GM19025 (cell line): ENCODE measurements around the gene LPP.

Experiments
- ATAC-seq: cut with Tn5 transposase; IDR thresholded peaks from one replicate; pipeline ENCODE4 v1.9.1; 2021; ENCODE audit warnings: mild to moderate bottlenecking, low read depth, moderate library complexity; ENCODE audit not compliant: unreplicated experiment

The LPP gene

DNA sequence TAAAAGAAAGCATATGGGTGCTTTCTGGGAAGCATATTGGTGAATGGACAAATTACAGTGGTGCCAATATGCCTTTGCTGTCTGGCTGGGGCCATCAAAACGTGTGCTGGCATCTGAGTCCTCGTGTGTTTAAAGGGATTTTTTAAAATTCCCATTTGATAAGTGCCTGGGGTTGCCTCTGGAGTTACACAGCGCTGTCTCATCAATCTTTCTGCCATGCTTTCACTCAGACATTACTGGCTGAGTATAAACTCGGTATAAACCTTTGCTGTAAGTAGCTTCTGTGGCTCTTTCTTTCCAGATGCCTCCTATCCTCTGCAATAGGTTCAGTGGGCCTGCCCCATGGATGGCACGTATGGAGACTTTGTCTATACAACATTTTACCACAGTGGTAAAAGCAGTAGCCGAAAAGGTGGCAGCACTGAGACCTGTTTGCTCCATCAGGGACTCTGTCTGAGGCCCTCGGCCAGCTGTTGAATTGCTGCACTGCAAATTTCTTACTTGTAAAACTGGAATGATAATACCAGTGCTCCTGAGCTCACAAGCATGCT, 195.5 kb downstream of the LPP start:
- ATAC-seq = no peak

GRCh38 chr3:188349933-188350332, 196.0 kb downstream of the LPP start:
- ATAC-seq = no peak

DNA sequence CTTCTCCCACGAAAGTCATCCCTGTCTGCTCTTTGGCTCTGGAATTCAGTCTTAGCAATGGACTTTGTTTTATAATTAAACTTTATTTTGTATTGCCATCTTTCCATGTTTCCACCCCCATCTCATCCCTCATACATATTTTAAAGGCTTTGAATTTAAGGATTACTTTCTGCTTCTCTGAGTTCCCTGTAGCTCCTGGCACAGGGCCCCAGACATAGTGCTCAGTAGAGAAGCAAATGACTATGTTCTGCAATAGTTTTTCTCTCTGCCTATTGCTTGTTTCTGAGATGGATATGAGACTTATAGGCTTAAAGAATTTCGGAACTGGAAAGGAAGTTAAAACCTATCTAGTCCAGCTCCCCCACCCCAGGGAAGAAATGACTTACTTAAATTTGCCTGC, 197.0 kb downstream of the LPP start:
- ATAC-seq = no peak

GRCh38 chr3:188351648-188352047, 197.7 kb downstream of the LPP start:
- ATAC-seq = no peak

GRCh38 chr3:188352196-188352927, 198.4 kb downstream of the LPP start:
- no peak for ATAC-seq

- ATAC-seq = no peak
Measured at GRCh38 chr3:188353426-188353825, 199.5 kb downstream of the LPP start.

- ATAC-seq = no peak
Measured at GRCh38 chr3:188358787-188359493, 205.0 kb downstream of the LPP start.

DNA sequence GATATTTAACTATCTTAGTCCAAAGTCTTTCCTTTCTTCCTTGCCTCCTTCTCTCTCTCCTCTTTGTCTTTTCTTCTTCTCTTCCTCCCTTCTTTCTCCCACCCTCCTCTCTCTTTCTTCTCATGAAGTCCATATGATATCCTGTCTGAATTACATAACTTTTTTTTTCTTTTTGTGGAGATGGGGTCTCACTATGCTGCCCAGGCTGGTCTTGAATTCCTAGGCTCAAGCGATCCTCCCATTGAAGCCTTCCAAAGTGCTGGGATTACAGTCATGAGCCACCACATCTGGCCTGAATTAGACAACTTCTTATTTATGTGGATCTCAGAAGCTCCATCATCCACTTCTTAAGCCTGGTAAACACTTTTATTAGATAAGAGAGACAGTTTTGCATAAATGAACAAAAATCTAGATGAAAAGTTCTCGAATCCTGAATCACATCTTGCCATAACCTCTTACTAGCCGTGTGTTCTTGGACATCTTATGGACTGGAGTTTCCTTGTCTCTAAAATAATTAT, 206.5 kb downstream of the LPP start:
- no peak for ATAC-seq

DNA sequence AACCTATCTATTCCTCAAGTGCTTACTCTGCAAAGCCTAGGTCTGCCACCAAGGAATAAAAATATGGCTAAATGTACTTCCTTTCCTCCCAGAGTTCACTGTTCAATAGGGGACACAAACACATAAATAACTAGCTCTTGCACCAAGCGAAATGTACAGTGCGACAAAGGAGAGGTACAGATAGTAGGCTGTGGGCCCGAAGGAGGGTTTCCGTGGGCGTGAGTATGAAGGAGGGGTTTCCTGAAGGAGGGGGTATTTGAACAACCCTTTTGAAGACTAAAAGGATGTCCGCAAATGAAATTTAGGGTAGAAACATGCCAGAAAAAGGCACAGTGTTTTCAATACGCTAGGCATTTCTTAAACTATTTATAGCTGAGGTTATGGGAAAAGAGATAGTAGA, 207.9 kb downstream of the LPP start:
- ATAC-seq = no peak

GRCh38 chr3:188362405-188362831, 208.5 kb downstream of the LPP start:
- no peak for ATAC-seq

DNA sequence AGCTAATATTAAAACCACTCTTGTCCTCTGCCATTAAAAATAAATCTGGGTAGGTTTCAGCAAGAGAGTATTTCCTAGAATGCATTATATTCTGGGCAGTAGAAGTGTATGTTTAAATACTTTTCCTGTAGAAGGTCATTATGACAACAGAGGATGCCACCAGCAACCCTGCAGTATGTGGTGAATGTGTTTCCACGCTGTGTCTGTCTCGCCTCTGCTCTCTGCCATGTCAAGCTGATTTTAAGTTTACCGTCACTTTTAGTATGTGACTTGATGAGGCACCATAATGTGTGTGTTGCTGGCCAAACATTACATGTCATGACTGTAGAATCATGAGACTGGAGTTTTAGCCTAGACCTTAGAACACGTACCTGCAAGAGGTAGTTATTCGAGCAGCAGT, 211.2 kb downstream of the LPP start:
- ATAC-seq = no peak

DNA sequence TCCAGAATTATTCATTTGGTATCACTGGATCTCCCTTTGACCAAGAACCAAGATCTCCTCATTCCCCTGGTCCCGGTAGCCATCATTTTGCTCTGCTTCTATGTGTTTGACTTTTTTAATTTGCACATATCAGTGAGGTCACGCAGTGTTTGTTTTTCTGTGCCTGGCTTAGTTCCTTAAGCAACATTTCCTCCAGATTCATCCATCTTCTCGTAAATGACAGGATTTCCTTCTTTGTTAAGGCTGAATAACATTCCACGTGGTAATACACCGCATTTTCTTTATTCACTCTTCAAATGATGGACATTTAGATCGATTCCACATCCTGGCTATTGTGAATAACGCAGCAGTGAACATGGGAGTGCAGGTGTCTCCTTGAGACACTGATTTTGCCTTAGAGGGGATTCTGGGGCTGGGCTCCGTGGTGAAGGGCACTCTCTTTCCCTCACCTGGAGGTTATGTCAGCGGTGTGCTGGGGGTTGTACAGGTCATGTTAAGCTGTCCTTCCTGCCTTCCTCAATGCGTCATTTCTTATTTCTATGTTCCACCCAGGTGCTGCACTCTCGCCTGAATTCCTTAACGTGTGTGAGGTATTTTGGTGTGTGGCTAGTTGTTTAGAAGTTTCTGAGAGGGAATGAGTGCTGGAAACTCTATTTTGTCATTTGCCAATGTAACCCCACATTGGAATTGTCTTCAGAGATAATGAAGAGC, 212.2 kb downstream of the LPP start:
- no peak for ATAC-seq

GRCh38 chr3:188367678-188368077, 213.7 kb downstream of the LPP start:
- no peak for ATAC-seq

GRCh38 chr3:188369526-188369925, 215.6 kb downstream of the LPP start:
- ATAC-seq = no peak

- ATAC-seq = no peak
Measured at GRCh38 chr3:188370081-188370830, 216.3 kb downstream of the LPP start.

- ATAC-seq = no peak
Measured at GRCh38 chr3:188378786-188379185, 224.8 kb downstream of the LPP start.

DNA sequence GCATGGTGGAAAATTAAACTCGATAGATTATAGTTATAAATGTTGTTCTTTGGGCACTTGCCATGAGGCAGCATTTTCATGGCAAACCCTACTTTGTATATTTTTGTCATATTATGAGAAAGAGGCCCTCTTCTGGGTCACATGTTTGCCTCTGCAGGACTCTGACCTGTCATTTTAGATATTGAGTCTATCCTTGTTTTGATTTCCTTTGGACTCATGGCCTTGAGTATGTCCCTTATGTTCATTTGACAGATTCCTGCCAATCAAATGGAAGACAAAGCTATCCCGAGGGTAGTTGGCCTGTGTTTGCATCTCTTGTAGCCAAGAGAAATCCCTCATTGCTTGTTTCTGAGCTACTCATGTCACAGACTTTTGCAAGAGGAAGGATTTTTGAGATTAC, 226.3 kb downstream of the LPP start:
- no peak for ATAC-seq

- no peak for ATAC-seq
Measured at GRCh38 chr3:188380722-188381121, 226.8 kb downstream of the LPP start.

- ATAC-seq = no peak
Measured at GRCh38 chr3:188383748-188384147, 229.8 kb downstream of the LPP start.

DNA sequence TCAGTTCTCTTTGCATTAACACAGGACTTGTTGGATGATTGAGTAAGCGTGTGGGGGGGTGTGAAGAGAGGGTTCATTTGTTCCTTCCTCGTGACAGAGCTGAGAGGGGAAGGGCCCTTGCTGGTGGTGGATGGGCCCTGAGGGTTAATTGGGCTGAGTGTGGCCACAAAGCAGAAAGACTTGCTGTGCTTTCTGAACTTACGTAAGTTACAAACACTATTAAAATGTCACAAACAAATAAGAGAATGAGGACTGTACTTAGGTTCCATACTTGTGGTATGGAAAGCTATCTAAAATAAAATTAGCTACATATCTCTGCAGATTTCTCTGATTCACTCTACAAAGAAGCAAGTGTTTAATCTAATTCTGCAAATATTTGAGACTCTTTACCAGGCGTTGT, 231.3 kb downstream of the LPP start:
- no peak for ATAC-seq
